Loucy (cell line): ENCODE data around the gene EIPR1.

ENCODE experiments used
- EZH2phosphoT487 ChIP-seq: fragments of 200-600 bp; IDR thresholded peaks from 2 replicates; pipeline ENCODE4 v1.6.1; 2018; ENCODE audit warnings: antibody characterized with exemption, mild to moderate bottlenecking, moderate library complexity, borderline replicate concordance
- TF ChIP-seq, protein P1 (sequence below): fragments of 200-600 bp; sonication (generic); conservative IDR thresholded peaks from 2 replicates; pipeline ENCODE4 v1.5.1; 2014; ENCODE audit warnings: mild to moderate bottlenecking, antibody characterized with exemption, low read length

DNA sequence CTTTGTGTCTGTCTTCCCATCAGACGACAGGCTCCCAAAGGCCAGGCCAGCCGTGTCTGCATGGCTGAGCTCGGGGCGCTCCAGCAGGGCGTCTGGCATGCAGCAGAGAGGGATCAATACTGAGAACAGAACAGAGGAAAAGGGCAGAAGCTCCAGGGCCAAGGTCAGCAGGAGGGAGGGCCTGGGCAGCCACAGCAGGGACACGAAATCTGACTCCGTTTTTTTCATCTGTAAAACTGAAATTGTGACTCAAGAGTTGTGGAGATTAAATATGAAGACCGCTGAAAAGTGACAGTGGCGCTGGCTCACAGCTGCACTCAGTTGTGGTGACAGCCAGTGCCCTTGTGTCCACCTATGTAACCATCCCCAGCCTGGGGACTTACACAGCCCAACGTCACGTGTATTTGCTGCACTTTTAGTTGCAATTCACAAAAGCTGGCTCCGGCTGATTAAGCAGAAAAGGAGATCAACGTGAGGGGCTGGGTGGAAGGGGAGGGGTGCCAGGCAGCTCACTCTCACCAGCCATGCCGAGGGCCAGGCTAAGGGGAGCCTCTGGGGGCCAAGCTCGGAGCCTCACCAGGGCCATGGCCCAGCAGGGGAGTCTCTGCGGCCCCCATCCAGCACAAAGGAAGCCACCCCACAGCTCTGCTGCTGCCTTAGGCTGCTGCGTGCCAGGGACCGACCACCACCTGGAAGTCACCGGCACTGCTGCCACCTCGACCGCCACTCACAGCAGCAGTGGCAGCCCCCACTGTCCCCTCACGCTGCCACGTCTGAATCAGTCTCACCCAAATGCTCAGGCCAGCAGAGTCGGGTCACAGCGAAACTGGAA, 74.7 kb downstream of the EIPR1 start:
- TF ChIP-seq, protein P1, sequence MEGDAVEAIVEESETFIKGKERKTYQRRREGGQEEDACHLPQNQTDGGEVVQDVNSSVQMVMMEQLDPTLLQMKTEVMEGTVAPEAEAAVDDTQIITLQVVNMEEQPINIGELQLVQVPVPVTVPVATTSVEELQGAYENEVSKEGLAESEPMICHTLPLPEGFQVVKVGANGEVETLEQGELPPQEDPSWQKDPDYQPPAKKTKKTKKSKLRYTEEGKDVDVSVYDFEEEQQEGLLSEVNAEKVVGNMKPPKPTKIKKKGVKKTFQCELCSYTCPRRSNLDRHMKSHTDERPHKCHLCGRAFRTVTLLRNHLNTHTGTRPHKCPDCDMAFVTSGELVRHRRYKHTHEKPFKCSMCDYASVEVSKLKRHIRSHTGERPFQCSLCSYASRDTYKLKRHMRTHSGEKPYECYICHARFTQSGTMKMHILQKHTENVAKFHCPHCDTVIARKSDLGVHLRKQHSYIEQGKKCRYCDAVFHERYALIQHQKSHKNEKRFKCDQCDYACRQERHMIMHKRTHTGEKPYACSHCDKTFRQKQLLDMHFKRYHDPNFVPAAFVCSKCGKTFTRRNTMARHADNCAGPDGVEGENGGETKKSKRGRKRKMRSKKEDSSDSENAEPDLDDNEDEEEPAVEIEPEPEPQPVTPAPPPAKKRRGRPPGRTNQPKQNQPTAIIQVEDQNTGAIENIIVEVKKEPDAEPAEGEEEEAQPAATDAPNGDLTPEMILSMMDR: no peak
- no peak for TF ChIP-seq EZH2phosphoT487
